Hepatocyte (in vitro differentiated cells): Measurements from ENCODE around the gene ABCC12. TPM values are rescaled to one million over a fixed set of nuclear protein-coding genes. Genes with fewer than 3 reads are reported as not detected.

Experiments used
- DNase-seq: peaks from one replicate; pipeline ENCODE4 v3.0.0-alpha.2; 2016; ENCODE audit warnings: low spot score
- H2AFZ ChIP-seq: fragments of 200-600 bp; sonication (generic); 2 replicates; pipeline ENCODE4 v1.6.0; 2016; ENCODE audit warnings: antibody characterized with exemption, mild to moderate bottlenecking
- H3K27ac ChIP-seq: fragments of 200-600 bp; sonication (generic); 2 replicates; pipeline ENCODE4 v1.5.1; 2016; ENCODE audit warnings: mild to moderate bottlenecking
- H3K27me3 ChIP-seq: fragments of 200-600 bp; sonication (generic); 2 replicates; pipeline ENCODE4 v1.6.1; 2016
- H3K36me3 ChIP-seq: fragments of 200-600 bp; sonication (generic); replicated peaks from 2 replicates; pipeline ENCODE4 v1.5.1; 2016; ENCODE audit warnings: low read depth; ENCODE audit not compliant: insufficient read depth
- H3K4me1 ChIP-seq: fragments of 200-600 bp; sonication (generic); 2 replicates; pipeline ENCODE4 v1.5.1; 2016; ENCODE audit warnings: mild to moderate bottlenecking, moderate library complexity; ENCODE audit not compliant: insufficient read depth
- H3K4me2 ChIP-seq: fragments of 200-600 bp; sonication (generic); 2 replicates; pipeline ENCODE4 v1.6.0; 2016
- H3K4me3 ChIP-seq: fragments of 200-600 bp; sonication (generic); 2 replicates; pipeline ENCODE4 v1.5.1; 2016; ENCODE audit warnings: mild to moderate bottlenecking
- H3K79me2 ChIP-seq: fragments of 200-600 bp; sonication (generic); 2 replicates; pipeline ENCODE4 v1.6.0; 2017; ENCODE audit warnings: mild to moderate bottlenecking
- H3K9me2 ChIP-seq: fragments of 200-600 bp; sonication (generic); replicated peaks from 2 replicates; pipeline ENCODE4 v1.6.0; 2017; ENCODE audit warnings: mild to moderate bottlenecking; ENCODE audit not compliant: insufficient read depth
- H3K9me3 ChIP-seq: fragments of 200-600 bp; sonication (generic); 2 replicates; pipeline ENCODE4 v1.5.1; 2016; ENCODE audit warnings: low read depth, mild to moderate bottlenecking
- H4K20me1 ChIP-seq: fragments of 200-600 bp; sonication (generic); 2 replicates; pipeline ENCODE4 v1.6.0; 2016; ENCODE audit warnings: mild to moderate bottlenecking; ENCODE audit not compliant: insufficient read depth, poor library complexity, severe bottlenecking
- EZH2 ChIP-seq: fragments of 200-600 bp; sonication (generic); IDR thresholded peaks from 2 replicates; pipeline ENCODE4 v1.6.1; 2016; ENCODE audit warnings: antibody characterized with exemption, mild to moderate bottlenecking, borderline replicate concordance
- EZH2phosphoT487 ChIP-seq: fragments of 200-600 bp; sonication (generic); IDR thresholded peaks from one replicate; pipeline ENCODE4 v1.6.1; 2018; ENCODE audit warnings: antibody characterized with exemption, mild to moderate bottlenecking, low read depth, moderate library complexity; ENCODE audit not compliant: unreplicated experiment, severe bottlenecking
- WGBS: methylation state at CpG from one replicate; pipeline ENCODE4 v1.1.6; 2016; ENCODE audit warnings: low lambda C conversion rate; ENCODE audit errors: missing lambda C conversion rate; 5-methylcytosine and 5-hydroxymethylcytosine counted together
- polyA plus RNA-seq: library from polyadenylated mRNA; unstranded; fragments of >200 nt; fragmentation: Nextera tagmentation; extraction: Ambion mirVana; gene quantifications from 2 replicates; pipeline ENCODE4 v1.2.1, GENCODE V29; 2016
- total RNA-seq: library from RNA; depleted of rRNA; stranded (reverse); fragments of >200 nt; gene quantifications from 2 replicates; pipeline ENCODE4 v1.2.3, GENCODE V29; 2014
- TF ChIP-seq, protein P1 (sequence below): fragments of 200-600 bp; sonication (generic); IDR thresholded peaks from 2 replicates; pipeline ENCODE4 v1.5.1; 2016; ENCODE audit warnings: antibody characterized with exemption, mild to moderate bottlenecking; ENCODE audit not compliant: poor library complexity

ABCC12 gene
- total and polyA plus RNA-seq, 2 experiments from 2014 or later, result not detected

- Histone ChIP-seq H3K27me3 (no peaks in the 10 kb centered on the region), H3K27ac (no peak overlapping the region), H3K79me2 (no peaks in the 10 kb centered on the region), H3K4me1 (no peaks in the 10 kb centered on the region), H4K20me1 (no peaks in the 10 kb centered on the region), H3K9me3 (no peaks in the 10 kb centered on the region), H2AFZ (no peak overlapping the region), H3K9me2 (no peaks in the 10 kb centered on the region), H3K4me3 (no peak overlapping the region), H3K36me3 (no peaks in the 10 kb centered on the region), H3K4me2 (no peak overlapping the region)
- no peak for TF ChIP-seq EZH2phosphoT487
- no peak for TF ChIP-seq EZH2
- TF ChIP-seq, protein P1, sequence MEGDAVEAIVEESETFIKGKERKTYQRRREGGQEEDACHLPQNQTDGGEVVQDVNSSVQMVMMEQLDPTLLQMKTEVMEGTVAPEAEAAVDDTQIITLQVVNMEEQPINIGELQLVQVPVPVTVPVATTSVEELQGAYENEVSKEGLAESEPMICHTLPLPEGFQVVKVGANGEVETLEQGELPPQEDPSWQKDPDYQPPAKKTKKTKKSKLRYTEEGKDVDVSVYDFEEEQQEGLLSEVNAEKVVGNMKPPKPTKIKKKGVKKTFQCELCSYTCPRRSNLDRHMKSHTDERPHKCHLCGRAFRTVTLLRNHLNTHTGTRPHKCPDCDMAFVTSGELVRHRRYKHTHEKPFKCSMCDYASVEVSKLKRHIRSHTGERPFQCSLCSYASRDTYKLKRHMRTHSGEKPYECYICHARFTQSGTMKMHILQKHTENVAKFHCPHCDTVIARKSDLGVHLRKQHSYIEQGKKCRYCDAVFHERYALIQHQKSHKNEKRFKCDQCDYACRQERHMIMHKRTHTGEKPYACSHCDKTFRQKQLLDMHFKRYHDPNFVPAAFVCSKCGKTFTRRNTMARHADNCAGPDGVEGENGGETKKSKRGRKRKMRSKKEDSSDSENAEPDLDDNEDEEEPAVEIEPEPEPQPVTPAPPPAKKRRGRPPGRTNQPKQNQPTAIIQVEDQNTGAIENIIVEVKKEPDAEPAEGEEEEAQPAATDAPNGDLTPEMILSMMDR, result no peak
- WGBS, result 78% methylated on average over 9 of the region's 9 CpGs
- DNase-seq, result no peak
These were observed 19.0 kb downstream of the ABCC12 start for GRCh38 chr16:48136547-48137360.

- no peaks in the 10 kb centered on the region for H3K27me3 ChIP-seq
- no peaks in the 10 kb centered on the region for H3K9me2 ChIP-seq
- H3K4me1 ChIP-seq, result no peaks in the 10 kb centered on the region
- H3K9me3 ChIP-seq, result no peaks in the 10 kb centered on the region
- H2AFZ ChIP-seq, result no peak overlapping the region
- TF ChIP-seq EZH2, result no peak
- TF ChIP-seq, protein P1, result no peak
- no peak for TF ChIP-seq EZH2phosphoT487
- H4K20me1 ChIP-seq, result no peaks in the 10 kb centered on the region
- no peak overlapping the region for H3K4me3 ChIP-seq
- 93% methylated on average over 18 of the region's 18 CpGs for WGBS
- DNase-seq, result no peak
- H3K27ac ChIP-seq, result no peak overlapping the region
- H3K79me2 ChIP-seq, result no peaks in the 10 kb centered on the region
- no peak overlapping the region for H3K4me2 ChIP-seq
- no peaks in the 10 kb centered on the region for H3K36me3 ChIP-seq
These were observed 22.2 kb downstream of the ABCC12 start for GRCh38 chr16:48133455-48134211.

GRCh38 chr16:48132696-48133095 lies 23.1 kb downstream of the ABCC12 start:
- no peak overlapping the region for H3K4me3 ChIP-seq
- H3K27ac ChIP-seq, result no peak overlapping the region
- H3K4me2 ChIP-seq, result no peak overlapping the region
- no peaks in the 10 kb centered on the region for H4K20me1 ChIP-seq
- DNase-seq, result no peak
- 81% methylated on average over 3 of the region's 3 CpGs for WGBS
- H3K9me3 ChIP-seq, result no peaks in the 10 kb centered on the region
- H3K9me2 ChIP-seq, result no peaks in the 10 kb centered on the region
- H3K27me3 ChIP-seq, result no peaks in the 10 kb centered on the region
- H3K36me3 ChIP-seq, result no peaks in the 10 kb centered on the region
- TF ChIP-seq EZH2 (no peak), EZH2phosphoT487 (no peak)
- TF ChIP-seq, protein P1, result no peak
- no peaks in the 10 kb centered on the region for H3K4me1 ChIP-seq
- no peaks in the 10 kb centered on the region for H3K79me2 ChIP-seq
- no peak overlapping the region for H2AFZ ChIP-seq
